Effector memory CD8-positive, alpha-beta T cell (primary cell): ENCODE data around the gene SOCS1.
A peak's percentile ranks its signal among the peaks of the same experiment; 100 is the strongest.

Source experiments
- ATAC-seq: fragments of 150-1000 bp; cut with Tn5 transposase; replicated peaks from 2 replicates; pipeline ENCODE4 v1.10.0; 2021; ENCODE audit warnings: mild to moderate bottlenecking, moderate library complexity
- DNase-seq, 3 experiments: peaks; one replicate each; pipeline ENCODE4 v3.0.0; 2021
- H3K27ac Mint-ChIP-seq, 2 donors: one replicate each; pipeline ENCODE4 v1.8.0; 2022; ENCODE audit warnings: mild to moderate bottlenecking in 2 of 2, mixed read lengths in 2 of 2, moderate library complexity in 2 of 2
- H3K27me3 Mint-ChIP-seq, 2 donors: one replicate each; pipeline ENCODE4 v1.8.0; 2022; ENCODE audit warnings: mixed read lengths in 2 of 2
- H3K36me3 Mint-ChIP-seq: one replicate; pipeline ENCODE4 v1.8.0; 2022; ENCODE audit warnings: mild to moderate bottlenecking, moderate library complexity, mixed read lengths; ENCODE audit not compliant: insufficient read depth
- H3K4me1 Mint-ChIP-seq, 2 donors: one replicate each; pipeline ENCODE4 v1.8.0; 2022; ENCODE audit warnings: low read depth in 2 of 2, mixed read lengths in 2 of 2
- H3K4me3 Mint-ChIP-seq, 2 donors: one replicate each; pipeline ENCODE4 v1.8.0; 2022; ENCODE audit warnings: mild to moderate bottlenecking in 2 of 2, mixed read lengths in 2 of 2, moderate library complexity in 2 of 2
- H3K9me3 Mint-ChIP-seq, 2 donors: one replicate each; pipeline ENCODE4 v1.8.0; 2022; ENCODE audit warnings: mixed read lengths in 2 of 2

The SOCS1 gene

GRCh38 chr16:11211977-11212797 lies 43.8 kb downstream of the SOCS1 start:
- H3K9me3 Mint-ChIP-seq = peaks cover 0 to 3% of the 10 kb centered on the region in 2 donors
- H3K36me3 Mint-ChIP-seq = no peaks in the 10 kb centered on the region
- DNase-seq (no peak), ATAC-seq (no peak)
- H3K27ac Mint-ChIP-seq = no peak overlapping the region
- H3K4me1 Mint-ChIP-seq = peaks cover 2 to 3% of the 10 kb centered on the region in 2 donors
- H3K27me3 Mint-ChIP-seq = peaks cover 10 to 18% of the 10 kb centered on the region in 2 donors
- no peak overlapping the region for H3K4me3 Mint-ChIP-seq

GRCh38 chr16:11211061-11211976 lies 44.7 kb downstream of the SOCS1 start:
- DNase-seq = no peak
- Mint-ChIP-seq H3K4me1 (peaks cover 10 to 12% of the 10 kb centered on the region in 2 donors), H3K27me3 (peaks cover 10 to 18% of the 10 kb centered on the region in 2 donors), H3K36me3 (no peaks in the 10 kb centered on the region), H3K27ac (peak overlapping the region in 1 of 2 donors; percentile 42), H3K4me3 (no peak overlapping the region), H3K9me3 (peaks cover 0 to 3% of the 10 kb centered on the region in 2 donors)
- no peak for ATAC-seq

- H3K27ac Mint-ChIP-seq = no peak overlapping the region
- no peaks in the 10 kb centered on the region for H3K9me3 Mint-ChIP-seq
- no peak overlapping the region for H3K4me3 Mint-ChIP-seq
- H3K36me3 Mint-ChIP-seq = no peaks in the 10 kb centered on the region
- DNase-seq = no peak
- ATAC-seq = no peak
- peaks cover 10 to 14% of the 10 kb centered on the region in 2 donors for H3K4me1 Mint-ChIP-seq
- H3K27me3 Mint-ChIP-seq = peaks cover 10 to 18% of the 10 kb centered on the region in 2 donors
Measured at GRCh38 chr16:11210260-11210659, 45.7 kb downstream of the SOCS1 start.

- DNase-seq (no peak), ATAC-seq (no peak)
- H3K36me3 Mint-ChIP-seq = no peaks in the 10 kb centered on the region
- H3K4me1 Mint-ChIP-seq = peaks cover 10 to 14% of the 10 kb centered on the region in 2 donors
- H3K9me3 Mint-ChIP-seq = no peaks in the 10 kb centered on the region
- H3K27ac Mint-ChIP-seq = no peak overlapping the region
- H3K4me3 Mint-ChIP-seq = no peak overlapping the region
- peaks cover 10 to 18% of the 10 kb centered on the region in 2 donors for H3K27me3 Mint-ChIP-seq
Measured at GRCh38 chr16:11208916-11209665, 46.9 kb downstream of the SOCS1 start.

- H3K36me3 Mint-ChIP-seq = no peaks in the 10 kb centered on the region
- no peak for ATAC-seq
- H3K9me3 Mint-ChIP-seq = no peaks in the 10 kb centered on the region
- peaks cover 10 to 18% of the 10 kb centered on the region in 2 donors for H3K27me3 Mint-ChIP-seq
- no peak overlapping the region for H3K4me3 Mint-ChIP-seq
- peaks cover 10 to 14% of the 10 kb centered on the region in 2 donors for H3K4me1 Mint-ChIP-seq
- no peak for DNase-seq
- H3K27ac Mint-ChIP-seq = peak overlapping the region in 1 of 2 donors; percentile 59
Measured at GRCh38 chr16:11207646-11208045, 48.4 kb downstream of the SOCS1 start.

- ATAC-seq (no peak), DNase-seq (no peak)
- no peaks in the 10 kb centered on the region for H3K9me3 Mint-ChIP-seq
- peak overlapping the region in 1 of 2 donors; percentile 59 for H3K27ac Mint-ChIP-seq
- H3K4me3 Mint-ChIP-seq = no peak overlapping the region
- H3K36me3 Mint-ChIP-seq = no peaks in the 10 kb centered on the region
- peaks cover 12 to 19% of the 10 kb centered on the region in 2 donors for H3K27me3 Mint-ChIP-seq
- H3K4me1 Mint-ChIP-seq = peaks cover 10 to 14% of the 10 kb centered on the region in 2 donors
Measured at GRCh38 chr16:11205754-11206581, 50.0 kb downstream of the SOCS1 start.

- Mint-ChIP-seq H3K27me3 (peaks cover 10 to 19% of the 10 kb centered on the region in 2 donors), H3K4me1 (peaks cover 10 to 14% of the 10 kb centered on the region in 2 donors), H3K36me3 (no peaks in the 10 kb centered on the region), H3K27ac (no peak overlapping the region), H3K9me3 (no peaks in the 10 kb centered on the region), H3K4me3 (no peak overlapping the region)
- ATAC-seq (no peak), DNase-seq (no peak)
Measured at GRCh38 chr16:11205065-11205699, 50.8 kb downstream of the SOCS1 start.

- DNase-seq = no peak
- no peak overlapping the region for H3K4me3 Mint-ChIP-seq
- ATAC-seq = no peak
- H3K27ac Mint-ChIP-seq = no peak overlapping the region
- H3K9me3 Mint-ChIP-seq = no peaks in the 10 kb centered on the region
- H3K36me3 Mint-ChIP-seq = no peaks in the 10 kb centered on the region
- peaks cover 10 to 14% of the 10 kb centered on the region in 2 donors for H3K4me1 Mint-ChIP-seq
- H3K27me3 Mint-ChIP-seq = peaks cover 10 to 19% of the 10 kb centered on the region in 2 donors
Measured at GRCh38 chr16:11204513-11205047, 51.4 kb downstream of the SOCS1 start.
